SK-N-MC (cell line): Measurements from ENCODE around the gene EME2.

Experiments
- EZH2 ChIP-seq: fragments of 200-600 bp; sonication (generic); IDR thresholded peaks from one replicate; pipeline ENCODE4 v1.6.1; 2017; ENCODE audit warnings: antibody characterized with exemption
- POLR2AphosphoS5 ChIP-seq: IDR thresholded peaks from 2 replicates; pipeline ENCODE4 v1.6.1; 2012; ENCODE audit warnings: mild to moderate bottlenecking, low read depth, low read length, borderline replicate concordance

- TF ChIP-seq POLR2AphosphoS5 (no peak), EZH2 (no peak)
These were observed 36.1 kb downstream of the EME2 start for GRCh38 chr16:1808691-1809090.
